ENCODE results near the gene CSMD2. TPM values are rescaled to one million over a fixed set of nuclear protein-coding genes. Genes with fewer than 3 reads are reported as not detected.

Gene CSMD2
- total RNA-seq, 2 experiments from 2014 or later = not detected

GRCh38 chr1:33906156-33906555 is 258.9 kb downstream of the CSMD2 start:
- H3K36me3 Mint-ChIP-seq (ENCODE audit: low read depth) = no peaks in the 10 kb centered on the region
- DNase-seq = no peak
- CTCF ChIA-PET = no interaction called here
- H3K27ac Mint-ChIP-seq = no peak overlapping the region
- peaks cover 22% of the 10 kb centered on the region for H3K27me3 Mint-ChIP-seq (ENCODE audit: low read depth)
- no peaks in the 10 kb centered on the region for H3K9me3 Mint-ChIP-seq
- no peak overlapping the region for H3K4me3 Mint-ChIP-seq
- no peaks in the 10 kb centered on the region for H3K4me1 Mint-ChIP-seq (ENCODE audit: low read depth)
- intact Hi-C loops (cut with micrococcal nuclease) = no loop called here

- no peak overlapping the region for H3K4me3 Mint-ChIP-seq
- intact Hi-C loops (cut with micrococcal nuclease) = no loop called here
- peaks cover 23% of the 10 kb centered on the region for H3K27me3 Mint-ChIP-seq (ENCODE audit: low read depth)
- CTCF ChIA-PET = interaction anchor here (0.6 kb wide), 1 partner anchor 171 kb away, joined by 4 read pairs; no protein-coding TSS in a partner anchor
- no peak for DNase-seq
- H3K4me1 Mint-ChIP-seq (ENCODE audit: low read depth) = no peaks in the 10 kb centered on the region
- no peaks in the 10 kb centered on the region for H3K36me3 Mint-ChIP-seq (ENCODE audit: low read depth)
- H3K9me3 Mint-ChIP-seq = no peaks in the 10 kb centered on the region
- H3K27ac Mint-ChIP-seq = no peak overlapping the region
These were observed 259.8 kb downstream of the CSMD2 start for GRCh38 chr1:33905241-33905640.

- no peaks in the 10 kb centered on the region for H3K4me1 Mint-ChIP-seq (ENCODE audit: low read depth)
- no peak overlapping the region for H3K27ac Mint-ChIP-seq
- intact Hi-C loops (cut with micrococcal nuclease) = no loop called here
- no peaks in the 10 kb centered on the region for H3K36me3 Mint-ChIP-seq (ENCODE audit: low read depth)
- DNase-seq = no peak
- CTCF ChIA-PET = no interaction called here
- H3K27me3 Mint-ChIP-seq (ENCODE audit: low read depth) = peaks cover 29% of the 10 kb centered on the region
- no peak overlapping the region for H3K4me3 Mint-ChIP-seq
- no peaks in the 10 kb centered on the region for H3K9me3 Mint-ChIP-seq
These were observed 261.8 kb downstream of the CSMD2 start for GRCh38 chr1:33903210-33903589.

GRCh38 chr1:33902486-33903209 is 262.4 kb downstream of the CSMD2 start:
- CTCF ChIA-PET = no interaction called here
- no peak for DNase-seq
- H3K9me3 Mint-ChIP-seq = no peaks in the 10 kb centered on the region
- H3K27ac Mint-ChIP-seq = no peak overlapping the region
- H3K4me1 Mint-ChIP-seq (ENCODE audit: low read depth) = no peaks in the 10 kb centered on the region
- H3K4me3 Mint-ChIP-seq = no peak overlapping the region
- peaks cover 29% of the 10 kb centered on the region for H3K27me3 Mint-ChIP-seq (ENCODE audit: low read depth)
- no peaks in the 10 kb centered on the region for H3K36me3 Mint-ChIP-seq (ENCODE audit: low read depth)
- intact Hi-C loops (cut with micrococcal nuclease) = no loop called here

- H3K27me3 Mint-ChIP-seq (ENCODE audit: low read depth) = peaks cover 28% of the 10 kb centered on the region
- no peaks in the 10 kb centered on the region for H3K4me1 Mint-ChIP-seq (ENCODE audit: low read depth)
- no peaks in the 10 kb centered on the region for H3K9me3 Mint-ChIP-seq
- intact Hi-C loops (cut with micrococcal nuclease) = no loop called here
- H3K27ac Mint-ChIP-seq = no peak overlapping the region
- no peaks in the 10 kb centered on the region for H3K36me3 Mint-ChIP-seq (ENCODE audit: low read depth)
- CTCF ChIA-PET = interaction anchor here (0.6 kb wide), 1 partner anchor 269 kb away, joined by 3 read pairs; no protein-coding TSS in a partner anchor
- H3K4me3 Mint-ChIP-seq = no peak overlapping the region
- DNase-seq = no peak
These were observed 265.3 kb downstream of the CSMD2 start for GRCh38 chr1:33899746-33900145.

- Mint-ChIP-seq H3K4me1 (ENCODE audit: low read depth) (no peaks in the 10 kb centered on the region), H3K27ac (no peak overlapping the region), H3K36me3 (ENCODE audit: low read depth) (no peaks in the 10 kb centered on the region), H3K9me3 (no peaks in the 10 kb centered on the region), H3K27me3 (ENCODE audit: low read depth) (peaks cover 28% of the 10 kb centered on the region), H3K4me3 (no peak overlapping the region)
- CTCF ChIA-PET = interaction anchor here (0.6 kb wide), 1 partner anchor 269 kb away, joined by 3 read pairs; no protein-coding TSS in a partner anchor
- intact Hi-C loops (cut with micrococcal nuclease) = no loop called here
- DNase-seq = no peak
These were observed 266.1 kb downstream of the CSMD2 start for GRCh38 chr1:33898881-33899280.

- intact Hi-C loops (cut with micrococcal nuclease) = no loop called here
- CTCF ChIA-PET = no interaction called here
- DNase-seq = no peak
- Mint-ChIP-seq H3K4me3 (no peak overlapping the region), H3K36me3 (ENCODE audit: low read depth) (no peaks in the 10 kb centered on the region), H3K4me1 (ENCODE audit: low read depth) (no peaks in the 10 kb centered on the region), H3K9me3 (no peaks in the 10 kb centered on the region), H3K27me3 (ENCODE audit: low read depth) (peaks cover 24% of the 10 kb centered on the region), H3K27ac (no peak overlapping the region)
These were observed 266.6 kb downstream of the CSMD2 start for GRCh38 chr1:33898406-33898805.

GRCh38 chr1:33897092-33897725 is 267.8 kb downstream of the CSMD2 start:
- DNase-seq = no peak
- H3K36me3 Mint-ChIP-seq (ENCODE audit: low read depth) = no peaks in the 10 kb centered on the region
- no peak overlapping the region for H3K4me3 Mint-ChIP-seq
- H3K27me3 Mint-ChIP-seq (ENCODE audit: low read depth) = peaks cover 20% of the 10 kb centered on the region
- no peaks in the 10 kb centered on the region for H3K9me3 Mint-ChIP-seq
- no peaks in the 10 kb centered on the region for H3K4me1 Mint-ChIP-seq (ENCODE audit: low read depth)
- intact Hi-C loops (cut with micrococcal nuclease) = no loop called here
- no peak overlapping the region for H3K27ac Mint-ChIP-seq
- CTCF ChIA-PET = interaction anchor here (0.5 kb wide), 1 partner anchor 942 kb away, joined by 3 read pairs; no protein-coding TSS in a partner anchor

GRCh38 chr1:33895976-33896375 is 269.1 kb downstream of the CSMD2 start:
- peaks cover 20% of the 10 kb centered on the region for H3K27me3 Mint-ChIP-seq (ENCODE audit: low read depth)
- no peak overlapping the region for H3K27ac Mint-ChIP-seq
- H3K9me3 Mint-ChIP-seq = peaks cover 1% of the 10 kb centered on the region
- H3K4me1 Mint-ChIP-seq (ENCODE audit: low read depth) = no peaks in the 10 kb centered on the region
- H3K36me3 Mint-ChIP-seq (ENCODE audit: low read depth) = no peaks in the 10 kb centered on the region
- no peak overlapping the region for H3K4me3 Mint-ChIP-seq
- DNase-seq = no peak
- intact Hi-C loops (cut with micrococcal nuclease) = no loop called here
- CTCF ChIA-PET = no interaction called here

- no peak overlapping the region for H3K27ac Mint-ChIP-seq
These were observed 269.6 kb downstream of the CSMD2 start for GRCh38 chr1:33895396-33895795.

GRCh38 chr1:33893147-33893830 is 271.7 kb downstream of the CSMD2 start:
- Mint-ChIP-seq H3K27me3 (ENCODE audit: low read depth) (peaks cover 12% of the 10 kb centered on the region), H3K36me3 (ENCODE audit: low read depth) (no peaks in the 10 kb centered on the region), H3K4me1 (ENCODE audit: low read depth) (no peaks in the 10 kb centered on the region), H3K9me3 (peaks cover 1% of the 10 kb centered on the region), H3K27ac (no peak overlapping the region), H3K4me3 (no peak overlapping the region)
- no peak for DNase-seq
- intact Hi-C loops (cut with micrococcal nuclease) = no loop called here
- CTCF ChIA-PET = no interaction called here

More at GRCh38 chr1:33895396-33895795, 269.6 kb downstream of the CSMD2 start:
- H3K36me3 Mint-ChIP-seq (ENCODE audit: low read depth) = no peaks in the 10 kb centered on the region
- H3K4me1 Mint-ChIP-seq (ENCODE audit: low read depth) = no peaks in the 10 kb centered on the region
- CTCF ChIA-PET = no interaction called here
- no peak overlapping the region for H3K4me3 Mint-ChIP-seq
- no peak for DNase-seq
- peaks cover 17% of the 10 kb centered on the region for H3K27me3 Mint-ChIP-seq (ENCODE audit: low read depth)
- intact Hi-C loops (cut with micrococcal nuclease) = no loop called here
- H3K9me3 Mint-ChIP-seq = peaks cover 1% of the 10 kb centered on the region

- no peak overlapping the region for H3K27ac Mint-ChIP-seq
- CTCF ChIA-PET = no interaction called here
- H3K27me3 Mint-ChIP-seq (ENCODE audit: low read depth) = peaks cover 20% of the 10 kb centered on the region
- no peaks in the 10 kb centered on the region for H3K36me3 Mint-ChIP-seq (ENCODE audit: low read depth)
- no peak overlapping the region for H3K4me3 Mint-ChIP-seq
- no peaks in the 10 kb centered on the region for H3K4me1 Mint-ChIP-seq (ENCODE audit: low read depth)
- no peak for DNase-seq
- intact Hi-C loops (cut with micrococcal nuclease) = no loop called here
- no peaks in the 10 kb centered on the region for H3K9me3 Mint-ChIP-seq
These were observed 278.5 kb downstream of the CSMD2 start for GRCh38 chr1:33886496-33886895.
